HepG2 (cell line): ENCODE data around the gene SCUBE1. TPM values are rescaled to one million over a fixed set of nuclear protein-coding genes. Genes with fewer than 3 reads are reported as not detected.

ENCODE experiments used
- ATAC-seq: fragments of 200-7000 bp; cut with Tn5 transposase; 3 replicates; pipeline ENCODE4 v1.9.1; 2020; ENCODE audit warnings: mild to moderate bottlenecking, moderate library complexity
- BruUV-seq: library from RNA; stranded (reverse); fragments of 400-500 nt; replicated peaks from 2 replicates; lab custom pipeline; 2021; lab: Mats Ljungman, UMichigan
- CTCF ChIA-PET: fragments of 300-600 bp; formaldehyde crosslinking; extraction: SDS; loops from one replicate; lab custom pipeline; 2021; ENCODE audit warnings: low total read pairs, inconsistent platforms, low intra/inter-chr PET ratio; lab: Yijun Ruan, JAX
- POLR2A ChIA-PET: fragments of 350-600 bp; sonication (Branson Sonifier 250); formaldehyde crosslinking; loops from one replicate; lab custom pipeline; 2020; ENCODE audit warnings: antibody characterized with exemption, inconsistent platforms; lab: Yijun Ruan, JAX
- DNase-seq: peaks from one replicate; pipeline ENCODE4 v3.0.0-alpha.2; 2015; ENCODE audit warnings: low spot score
- FAIRE-seq: peaks from 3 replicates; lab custom pipeline; 2011; peaks lifted over from hg19 to GRCh38; lab: Jason Lieb, UNC
- H2AFZ ChIP-seq: one replicate; pipeline ENCODE4 v1.6.1; 2011; ENCODE audit warnings: low read length, inconsistent platforms
- H3K27ac ChIP-seq: fragments of 300-600 bp; 3 replicates; pipeline ENCODE4 v1.8.0; 2011; ENCODE audit warnings: mixed run types, mild to moderate bottlenecking, mixed read lengths, low read length, inconsistent platforms; ENCODE audit not compliant: insufficient read depth; ENCODE audit errors: extremely low read length
- H3K27me3 ChIP-seq, 2 experiments: fragments of 200-600 bp in 1 of 2; 2 replicates in 1 of 2; 3 replicates in 1 of 2; pipeline versions ENCODE4 v1.6.0 to v1.8.0; 2011; ENCODE audit warnings: low read length in 2 of 2, mild to moderate bottlenecking in 2 of 2, moderate library complexity in 2 of 2, inconsistent platforms in 1 of 2; ENCODE audit not compliant: insufficient read depth in 2 of 2, control insufficient read depth in 1 of 2
- H3K36me3 ChIP-seq, 2 experiments: fragments of 200-600 bp in 1 of 2; replicated peaks in 1 of 2; 2 replicates in 1 of 2; 3 replicates in 1 of 2; pipeline versions ENCODE4 v1.5.1 to v1.8.0; 2011; ENCODE audit warnings: low read length in 2 of 2, inconsistent platforms in 1 of 2; ENCODE audit not compliant: insufficient read depth in 2 of 2, control insufficient read depth in 1 of 2
- H3K4me1 ChIP-seq: 2 replicates; pipeline ENCODE4 v1.5.1; 2012; ENCODE audit warnings: low read length, inconsistent platforms; ENCODE audit not compliant: insufficient read depth
- H3K4me2 ChIP-seq: 2 replicates; pipeline ENCODE4 v1.6.0; 2011; ENCODE audit warnings: low read depth, low read length, inconsistent platforms
- H3K4me3 ChIP-seq, 3 experiments: fragments of 200-600 bp in 1 of 3; sonication (generic), shearing (Covaris generic) in 1 of 3; replicated peaks in 1 of 3; 2 replicates each; pipeline ENCODE4 v1.5.1; 2011 to 2016; ENCODE audit warnings: low read length in 3 of 3, inconsistent platforms in 2 of 3, low read depth in 2 of 3, mild to moderate bottlenecking in 2 of 3, control low read depth in 1 of 3, mixed read lengths in 1 of 3; ENCODE audit not compliant: insufficient read depth in 1 of 3
- H3K79me2 ChIP-seq: one replicate; pipeline ENCODE4 v1.6.1; 2011; ENCODE audit warnings: low read length, inconsistent platforms; ENCODE audit not compliant: insufficient read depth
- H3K9ac ChIP-seq: 2 replicates; pipeline ENCODE4 v1.6.0; 2011; ENCODE audit warnings: mild to moderate bottlenecking, low read depth, low read length, inconsistent platforms; ENCODE audit not compliant: insufficient read depth
- H3K9me3 ChIP-seq: 2 replicates; pipeline ENCODE4 v1.5.1; 2012; ENCODE audit warnings: mild to moderate bottlenecking, low read length
- H4K20me1 ChIP-seq: 2 replicates; pipeline ENCODE4 v1.6.0; 2011; ENCODE audit warnings: inconsistent platforms, mild to moderate bottlenecking, low read length, moderate library complexity; ENCODE audit not compliant: insufficient read depth
- AGO2 ChIP-seq: fragments of 200-400 bp; formaldehyde crosslinking; optimal IDR thresholded peaks from 2 replicates; pipeline ENCODE3; 2017; ENCODE audit warnings: mild to moderate bottlenecking, low read depth, low read length, moderate library complexity
- AKAP8 ChIP-seq: sonication (generic); formaldehyde crosslinking; IDR thresholded peaks from 2 replicates; pipeline ENCODE4 v1.5.1; 2020; ENCODE audit warnings: mild to moderate bottlenecking, missing genetic modification reagents
- ARNT2 ChIP-seq: sonication (generic); formaldehyde crosslinking; IDR thresholded peaks from 2 replicates; pipeline ENCODE4 v1.8.0; 2022; ENCODE audit warnings: mild to moderate bottlenecking, low read depth, missing genetic modification reagents, moderate library complexity
- ATF6 ChIP-seq: sonication (generic); formaldehyde crosslinking; conservative IDR thresholded peaks from 2 replicates; pipeline ENCODE4 v1.4.0; 2020; ENCODE audit warnings: missing genetic modification reagents
- ETV6 ChIP-seq: sonication (generic); formaldehyde crosslinking; conservative IDR thresholded peaks from 2 replicates; pipeline ENCODE4 v1.4.0; 2020; ENCODE audit warnings: missing genetic modification reagents
- FOSL2 ChIP-seq: sonication (generic); formaldehyde crosslinking; IDR thresholded peaks from 2 replicates; pipeline ENCODE4 v1.4.0; 2020; ENCODE audit warnings: missing genetic modification reagents
- HOXA5 ChIP-seq: sonication (generic); formaldehyde crosslinking; IDR thresholded peaks from 2 replicates; pipeline ENCODE4 v1.4.0; 2020; ENCODE audit warnings: missing genetic modification reagents
- HOXA9 ChIP-seq: sonication (generic); formaldehyde crosslinking; IDR thresholded peaks from 2 replicates; pipeline ENCODE4 v1.8.1; 2022; ENCODE audit warnings: missing genetic modification reagents, mild to moderate bottlenecking, moderate library complexity, borderline replicate concordance
- MEF2D ChIP-seq: sonication (generic); formaldehyde crosslinking; IDR thresholded peaks from 2 replicates; pipeline ENCODE4 v1.5.1; 2020; ENCODE audit warnings: mild to moderate bottlenecking, missing genetic modification reagents
- MTF2 ChIP-seq: sonication (generic); formaldehyde crosslinking; IDR thresholded peaks from 2 replicates; pipeline ENCODE4 v1.5.0; 2020; ENCODE audit warnings: missing genetic modification reagents, borderline replicate concordance
- MXD4 ChIP-seq: IDR thresholded peaks from 2 replicates; pipeline ENCODE4 v1.6.1; 2016; ENCODE audit warnings: mild to moderate bottlenecking, missing biosample characterization, missing genetic modification reagents
- POLR2AphosphoS5 ChIP-seq: IDR thresholded peaks from 2 replicates; pipeline ENCODE4 v1.6.1; 2012; ENCODE audit warnings: low read depth, low read length
- RARG ChIP-seq: sonication (generic); formaldehyde crosslinking; IDR thresholded peaks from 2 replicates; pipeline ENCODE4 v1.4.0; 2020; ENCODE audit warnings: low read depth, mild to moderate bottlenecking, missing genetic modification reagents
- ZBTB14 ChIP-seq: sonication (generic); formaldehyde crosslinking; IDR thresholded peaks from 2 replicates; pipeline ENCODE4 v1.4.0; 2020; ENCODE audit warnings: missing genetic modification reagents
- ZBTB38 ChIP-seq: sonication (generic); formaldehyde crosslinking; IDR thresholded peaks from 2 replicates; pipeline ENCODE4 v1.5.1; 2020; ENCODE audit warnings: mild to moderate bottlenecking, missing genetic modification reagents
- ZNF274 ChIP-seq: sonication (generic); formaldehyde crosslinking; IDR thresholded peaks from 2 replicates; pipeline ENCODE4 v1.5.1; 2020; ENCODE audit warnings: mild to moderate bottlenecking, missing genetic modification reagents
- ZNF556 ChIP-seq: sonication (generic); formaldehyde crosslinking; IDR thresholded peaks from 2 replicates; pipeline ENCODE4 v1.4.0; 2020; ENCODE audit warnings: mild to moderate bottlenecking, missing genetic modification reagents, borderline replicate concordance
- ZNF883 ChIP-seq: sonication (generic); formaldehyde crosslinking; IDR thresholded peaks from 2 replicates; pipeline ENCODE4 v1.5.1; 2020; ENCODE audit warnings: mild to moderate bottlenecking, missing genetic modification reagents; ENCODE audit errors: not compliant biosample characterization
- WGBS: methylation state at CpG from one replicate; pipeline ENCODE4 v1.1.6; 2017; ENCODE audit warnings: low lambda C conversion rate; 5-methylcytosine and 5-hydroxymethylcytosine counted together
- in situ Hi-C: cut with HindIII; loops from 2 replicates; pipeline ENCODE4 v1.10.0; 2017; ENCODE audit warnings: low pct_unique_long_range_greater_than_20kb; ENCODE audit not compliant: extremely low pct_ligation_motif_present
- intact Hi-C: fragments of 100-400 bp; cut with micrococcal nuclease; formaldehyde crosslinking; loops from one replicate; pipeline ENCODE4 v1.10.0; 2022; ENCODE audit not compliant: unreplicated experiment
- polyA plus RNA-seq, 8 experiments: library from polyadenylated mRNA; depleted of rRNA in 3 of 8; stranded (reverse) in 7 of 8; unstranded in 1 of 8; fragments of >200 nt; fragmentation: Illumina TruSeq in 4 of 8; extraction: Trizol in 4 of 8; gene quantifications; 2 replicates each; pipeline versions ENCODE4 v1.2.1 to v1.2.3, GENCODE V29; 2011 to 2016; ENCODE audit warnings: low read depth in 4 of 8, missing spikeins in 1 of 8, mixed read lengths in 1 of 8; ENCODE audit not compliant: insufficient read depth in 1 of 8
- total RNA-seq, 5 experiments: library from RNA; depleted of rRNA; stranded (reverse); fragments of >200 nt; fragmentation: Illumina TruSeq; extraction: Trizol; gene quantifications; 2 replicates each; pipeline ENCODE4 v1.2.3, GENCODE V29; 2016; ENCODE audit warnings: low read depth in 1 of 5

Gene SCUBE1
- total and polyA plus RNA-seq, 2 of the 13 experiments (the other 11 are each of a cell fraction or from before 2014, with no cell fraction given) = under 0.01 to 0.05 TPM

GRCh38 chr22:43171019-43171491 is 172.1 kb downstream of the SCUBE1 start:
- in situ Hi-C loops = no loop called here
- ChIA-PET POLR2A (no interaction called here), CTCF (no interaction called here)
- Histone ChIP-seq H3K27me3 (no peaks in the 10 kb centered on the region), H3K4me3 (no peak overlapping the region), H2AFZ (no peak overlapping the region), H3K9ac (no peak overlapping the region), H3K36me3 (peaks cover 17 to 41% of the 10 kb centered on the region in 2 experiments), H4K20me1 (no peaks in the 10 kb centered on the region), H3K4me1 (no peaks in the 10 kb centered on the region), H3K79me2 (no peaks in the 10 kb centered on the region), H3K27ac (no peak overlapping the region), H3K4me2 (no peak overlapping the region), H3K9me3 (no peaks in the 10 kb centered on the region)
- TF ChIP-seq HOXA5 (CRISPR knock-in tag) (no peak), ZNF883 (CRISPR knock-in tag) (no peak), AGO2 (peak; percentile 52), ZBTB38 (CRISPR knock-in tag) (peak; percentile 60), MEF2D (no peak), FOSL2 (CRISPR knock-in tag) (no peak)
- no TSS peak for BruUV-seq
- intact Hi-C loops = no loop called here
- WGBS = 95% methylated on average over 6 of the region's 14 CpGs
- no peak for DNase-seq
- FAIRE-seq = no peak
- no peak for ATAC-seq

- Histone ChIP-seq H3K4me2 (no peak overlapping the region), H3K4me1 (no peaks in the 10 kb centered on the region), H4K20me1 (no peaks in the 10 kb centered on the region), H3K27ac (no peak overlapping the region), H3K36me3 (peaks cover 17 to 39% of the 10 kb centered on the region in 2 experiments), H3K4me3 (no peak overlapping the region), H3K79me2 (no peaks in the 10 kb centered on the region), H3K9ac (no peak overlapping the region), H2AFZ (no peak overlapping the region), H3K27me3 (no peaks in the 10 kb centered on the region), H3K9me3 (no peaks in the 10 kb centered on the region)
- BruUV-seq = no TSS peak
- ChIA-PET CTCF (no interaction called here), POLR2A (no interaction called here)
- WGBS = 93% methylated on average over 3 of the region's 9 CpGs
- in situ Hi-C loops (no loop called here), intact Hi-C loops (no loop called here)
- no peak for ATAC-seq
- no peak for FAIRE-seq
- no peak for DNase-seq
- TF ChIP-seq AKAP8 (CRISPR knock-in tag) (no peak), ZNF274 (CRISPR knock-in tag) (no peak), POLR2AphosphoS5 (no peak), RARG (CRISPR knock-in tag) (no peak), HOXA9 (no peak), ETV6 (CRISPR knock-in tag) (no peak), ARNT2 (CRISPR knock-in tag) (no peak), ATF6 (CRISPR knock-in tag) (no peak), MTF2 (CRISPR knock-in tag) (no peak), ZNF556 (CRISPR knock-in tag) (no peak), ZBTB14 (CRISPR knock-in tag) (no peak), MXD4 (CRISPR knock-in tag) (no peak)
Measured at GRCh38 chr22:43170131-43170480, 173.1 kb downstream of the SCUBE1 start.
